T-helper 9 cell (primary cell): ENCODE results near the gene CTNS.

Experiments used
- DNase-seq: peaks from one replicate; pipeline ENCODE4 v3.0.0-alpha.2; 2020

The CTNS gene

GRCh38 chr17:3626831-3627768 is 9.5 kb upstream of the CTNS start:
- no peak for DNase-seq

DNA sequence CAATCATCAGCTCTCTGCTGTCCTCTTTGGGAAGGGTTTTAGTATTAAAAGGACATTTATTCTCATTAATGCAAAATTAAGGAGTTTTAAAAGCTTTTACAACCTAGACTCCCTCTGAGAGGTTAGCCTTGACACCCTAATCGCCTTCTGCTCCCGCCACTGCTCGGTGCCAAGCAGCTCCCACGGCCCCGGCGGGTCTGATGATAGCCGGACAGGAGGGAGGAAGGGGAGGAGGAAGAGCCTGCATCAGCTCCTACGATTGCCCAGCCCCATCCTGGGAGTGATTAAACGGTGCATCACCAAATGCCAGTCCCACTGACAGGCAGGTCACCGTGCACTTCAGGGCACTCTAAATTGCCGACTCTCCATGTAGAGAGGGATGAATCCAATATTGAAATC is 8.8 kb upstream of the CTNS start:
- DNase-seq = no peak

GRCh38 chr17:3630781-3631180 is 5.8 kb upstream of the CTNS start:
- no peak for DNase-seq

GRCh38 chr17:3632287-3632686 is 4.3 kb upstream of the CTNS start:
- DNase-seq = no peak

DNA sequence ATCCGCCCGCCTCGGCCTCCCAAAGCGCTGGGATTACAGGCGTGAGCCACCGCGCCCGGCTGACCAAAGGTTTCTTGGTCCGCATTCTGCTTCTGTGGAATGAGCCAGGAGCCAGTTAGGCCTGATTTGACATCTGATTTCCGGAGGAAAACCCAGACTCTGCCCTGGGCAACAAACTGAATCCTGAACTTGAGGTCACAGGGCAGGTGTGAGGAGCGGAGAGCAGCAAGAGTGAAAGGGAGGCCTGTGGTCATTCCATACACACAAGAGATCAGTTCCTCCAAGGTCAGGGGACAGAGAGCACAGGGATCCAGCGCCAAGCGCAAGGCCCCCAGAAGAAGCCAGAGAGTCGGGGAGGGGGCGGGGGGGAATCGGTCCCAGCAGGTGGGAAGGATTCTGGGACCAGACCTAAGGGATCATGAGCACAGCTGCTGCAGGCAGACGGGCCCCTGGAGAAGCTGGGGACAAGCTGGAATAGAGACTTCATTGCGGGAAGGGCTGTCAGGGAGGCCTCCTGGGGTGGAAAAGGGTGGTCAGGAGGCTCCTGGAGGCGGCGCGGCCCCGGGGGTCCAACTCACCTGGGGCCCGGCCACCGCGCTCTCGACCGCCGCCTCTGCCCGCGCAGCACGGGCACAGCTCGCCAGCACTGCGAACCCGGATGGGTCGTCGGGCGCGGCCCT is 946 bp upstream of the CTNS start:
- DNase-seq = no peak

GRCh38 chr17:3636908-3637373 is 381 bp downstream of the CTNS start:
- DNase-seq = no peak

GRCh38 chr17:3639981-3640596 is 3.5 kb downstream of the CTNS start:
- no peak for DNase-seq

GRCh38 chr17:3641014-3641413 is 4.5 kb downstream of the CTNS start:
- no peak for DNase-seq

DNA sequence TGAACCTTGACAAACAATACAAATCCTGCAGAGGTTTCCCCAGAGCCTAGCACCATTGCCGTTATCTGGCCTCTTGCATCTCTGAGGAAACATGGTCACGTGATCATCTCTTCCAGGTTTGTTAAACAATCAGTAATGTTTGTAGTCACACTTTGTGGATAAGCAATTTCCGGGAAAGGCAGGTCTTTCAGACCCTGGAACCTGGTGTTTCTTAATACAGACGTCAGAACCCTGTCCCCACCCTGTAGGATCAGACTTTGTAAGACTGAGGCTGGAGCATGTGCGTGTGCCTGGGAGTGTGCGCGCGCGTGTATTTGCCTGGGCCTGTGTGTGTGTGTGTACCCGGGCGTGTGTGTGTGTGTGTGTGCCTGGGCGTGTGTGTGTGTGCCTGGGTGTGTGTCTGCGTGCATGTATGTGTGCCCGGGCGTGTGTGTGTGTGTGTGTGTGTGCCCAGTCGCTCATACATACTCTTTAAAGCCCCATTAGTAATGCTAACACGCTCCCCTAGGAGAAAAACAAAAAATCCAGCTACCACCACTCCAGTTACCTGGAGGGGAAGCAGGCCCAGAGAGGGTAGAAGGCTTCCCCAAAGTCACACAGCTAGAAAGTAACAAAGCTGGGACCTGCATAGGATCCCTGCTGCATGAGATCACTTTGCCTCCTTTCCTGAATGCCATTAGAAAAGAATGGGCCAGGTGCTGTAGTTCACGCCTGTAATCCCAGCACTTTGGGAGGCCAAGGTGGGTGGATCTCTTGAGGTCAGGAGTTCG is 5.3 kb downstream of the CTNS start:
- DNase-seq = no peak

DNA sequence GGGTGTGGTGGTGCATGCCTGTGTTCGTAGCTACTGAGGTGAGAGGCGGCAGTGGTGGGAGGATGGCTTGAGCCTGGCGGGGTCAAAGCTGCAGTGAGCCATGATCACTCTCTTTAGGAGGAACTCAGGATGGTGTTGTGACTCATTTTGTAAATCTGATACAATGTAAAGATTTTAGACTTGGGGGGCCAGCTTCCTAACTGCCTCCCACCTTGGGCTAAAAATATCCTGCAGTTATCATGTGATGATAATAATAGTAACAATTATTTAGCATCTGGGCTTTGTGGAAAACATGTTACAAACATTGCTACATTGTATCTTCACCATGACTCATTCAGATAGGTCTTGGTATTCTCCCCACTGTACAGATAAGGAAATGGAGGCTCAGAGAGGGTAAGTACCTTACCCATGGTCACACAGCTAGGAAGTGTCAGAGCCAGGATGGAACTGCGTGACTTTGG is 7.4 kb downstream of the CTNS start:
- DNase-seq = no peak

- DNase-seq = no peak
Measured at GRCh38 chr17:3645310-3645709, 8.8 kb downstream of the CTNS start.

DNA sequence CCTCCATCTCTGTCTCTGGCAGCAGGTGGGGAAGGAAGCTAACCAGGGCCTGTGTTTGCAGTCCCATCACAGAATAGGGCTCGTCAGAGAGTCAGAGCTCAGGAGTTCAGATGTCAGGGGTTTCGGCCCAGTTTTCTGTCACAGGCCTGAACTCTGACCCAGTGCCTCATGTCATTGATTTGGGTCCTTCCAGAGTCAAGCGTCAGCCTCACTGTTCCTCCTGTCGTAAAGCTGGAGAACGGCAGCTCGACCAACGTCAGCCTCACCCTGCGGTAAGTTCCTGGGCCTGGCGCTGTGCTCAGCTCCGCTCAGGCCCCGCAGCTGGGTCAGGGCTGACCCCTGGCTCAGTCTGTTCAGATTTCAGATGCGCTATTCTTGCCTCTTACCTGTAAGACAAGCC is 10.7 kb downstream of the CTNS start:
- no peak for DNase-seq

- no peak for DNase-seq
Measured at GRCh38 chr17:3647769-3648555, 11.4 kb downstream of the CTNS start.

GRCh38 chr17:3655766-3656165 is 19.2 kb downstream of the CTNS start:
- DNase-seq = no peak

- DNase-seq = no peak
Measured at GRCh38 chr17:3656353-3656752, 19.8 kb downstream of the CTNS start.

DNA sequence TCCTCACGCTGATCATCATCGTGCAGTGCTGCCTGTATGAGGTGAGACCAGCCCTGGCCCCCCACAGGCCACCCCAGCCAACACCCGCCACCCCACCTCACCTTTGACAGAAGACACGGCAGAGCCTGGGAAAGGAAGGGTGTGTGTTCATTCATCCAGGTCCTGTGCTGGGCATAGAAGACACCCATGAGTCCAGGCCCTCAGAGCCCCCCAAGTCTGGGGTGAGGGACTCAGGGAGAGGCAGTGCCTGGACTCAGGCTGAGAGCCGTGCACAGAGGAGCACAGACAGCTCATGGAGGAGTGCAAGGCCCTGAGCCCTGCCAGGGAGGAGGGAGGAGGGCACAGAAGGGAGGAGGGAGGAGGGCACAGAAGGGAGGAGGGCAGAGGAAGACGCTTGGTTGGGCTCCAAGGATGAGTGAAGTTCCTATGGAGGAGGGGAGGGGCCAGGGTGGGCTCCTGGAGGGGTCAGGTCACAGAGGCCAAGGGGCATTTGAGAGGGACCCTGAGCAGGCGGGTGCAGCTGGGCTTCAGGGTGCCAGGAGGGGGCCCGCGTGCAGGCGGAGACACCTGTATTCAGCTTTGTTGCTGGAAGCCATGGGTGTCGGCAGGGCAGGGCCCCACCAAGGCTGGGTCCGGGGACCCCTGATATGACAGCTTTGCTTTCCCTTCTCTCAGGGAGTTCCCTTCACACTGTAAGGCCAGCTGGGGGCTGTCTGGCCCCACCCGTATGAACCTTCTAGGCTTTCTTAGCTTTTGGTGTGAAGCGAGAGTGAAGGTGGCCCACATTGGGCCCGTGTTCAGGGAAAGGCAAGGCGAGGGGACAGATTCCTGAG is 20.4 kb downstream of the CTNS start:
- no peak for DNase-seq

DNA sequence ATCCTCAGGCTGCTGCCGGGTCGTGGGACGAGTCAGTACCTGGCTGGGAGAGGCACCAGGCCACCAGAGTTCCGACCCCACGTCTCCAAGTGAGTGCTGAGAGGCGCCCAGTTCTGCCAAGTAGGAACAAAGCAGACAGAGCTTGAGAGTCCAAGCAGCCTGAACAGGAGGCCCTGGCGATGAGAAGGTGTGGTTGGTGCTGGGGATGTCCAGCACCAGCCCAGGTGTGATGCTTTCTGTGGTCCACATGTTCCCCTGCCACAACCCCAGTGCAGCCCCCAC is 21.0 kb downstream of the CTNS start:
- no peak for DNase-seq

GRCh38 chr17:3657874-3658783 is 21.6 kb downstream of the CTNS start:
- DNase-seq = no peak

DNA sequence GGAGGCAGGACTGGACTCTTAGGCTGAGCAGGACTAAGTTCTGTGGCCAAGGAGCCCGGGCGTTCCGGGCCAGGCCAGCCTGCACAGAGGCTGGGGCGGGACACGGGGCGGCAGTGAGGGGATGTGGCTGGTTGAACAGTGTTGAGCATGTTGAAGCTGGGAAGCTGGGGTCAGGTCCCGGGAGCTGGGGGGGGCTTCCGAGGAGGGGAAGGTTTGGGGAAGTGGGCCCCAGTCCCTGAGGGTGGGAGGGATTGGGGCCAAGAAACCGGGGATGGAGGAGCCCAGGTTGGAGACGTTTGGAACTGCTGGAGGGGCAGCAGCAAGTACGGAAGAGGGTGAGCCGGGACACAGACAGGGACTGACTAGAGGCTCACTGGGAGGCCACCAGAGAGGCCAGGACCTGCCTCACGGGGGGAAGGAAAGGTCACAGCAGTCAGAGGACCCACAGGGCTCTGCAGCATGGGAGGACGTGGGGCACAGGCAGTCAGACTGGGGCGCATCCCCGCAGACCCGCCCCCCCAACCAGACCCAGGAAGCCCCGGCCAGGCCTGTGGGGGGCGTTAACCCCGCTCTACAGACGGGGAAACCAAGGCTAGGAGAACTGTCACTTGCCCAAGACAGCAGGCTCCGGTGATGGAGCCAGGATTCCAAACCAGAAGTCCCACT is 22.4 kb downstream of the CTNS start:
- no peak for DNase-seq
